ENCODE measurements around the gene CRYBA1.
A peak's percentile ranks its signal among the peaks of the same experiment; 100 is the strongest.

Gene CRYBA1

GRCh38 chr17:29283961-29284360 is 37.3 kb downstream of the CRYBA1 start:
- no peak for DNase-seq

- DNase-seq = no peak
These were observed 43.2 kb downstream of the CRYBA1 start for GRCh38 chr17:29289852-29290251.

- DNase-seq = peak; percentile 43
These were observed 44.6 kb downstream of the CRYBA1 start for GRCh38 chr17:29291163-29291752.

- DNase-seq = peak; percentile 59
These were observed 45.7 kb downstream of the CRYBA1 start for GRCh38 chr17:29292071-29292991.

GRCh38 chr17:29292992-29293889 is 46.6 kb downstream of the CRYBA1 start:
- DNase-seq = peak; percentile 68

GRCh38 chr17:29293890-29294579 is 47.4 kb downstream of the CRYBA1 start, which contains the start of gene NUFIP2:
Gene NUFIP2, minus strand, starts transcription at chr17:29294148. Its CDS starts 89 bp downstream, at chr17:29294059.
- DNase-seq = peak; percentile 99

- peak; percentile 39 for DNase-seq
These were observed 47.9 kb downstream of the CRYBA1 start for GRCh38 chr17:29294580-29294900.

- DNase-seq = no peak
These were observed 48.8 kb downstream of the CRYBA1 start for GRCh38 chr17:29295420-29295819.

GRCh38 chr17:29299031-29299430 is 52.4 kb downstream of the CRYBA1 start:
- DNase-seq = no peak

GRCh38 chr17:29303386-29303785 is 56.7 kb downstream of the CRYBA1 start:
- no peak for DNase-seq

Data from NCI-H146 (cell line).